Natural killer cell (primary cell): Measurements from ENCODE around the gene TRAIP. TPM values are rescaled to one million over a fixed set of nuclear protein-coding genes. Genes with fewer than 3 reads are reported as not detected.
"Not testable (repeated sequence)": the region's sequence is repeated elsewhere in the genome, so short reads cannot be mapped to it uniquely, and the experiment has no call there.

Source experiments
- ATAC-seq, 3 donors: fragments of 150-1000 bp in 2 of 3; fragments of 200-7000 bp in 1 of 3; cut with Tn5 transposase; 1 replicate in 1 of 3; 2 replicates in 2 of 3; pipeline ENCODE4 v1.10.0; 2021; ENCODE audit warnings: mild to moderate bottlenecking in 2 of 3, moderate library complexity in 2 of 3
- DNase-seq, 2 donors: peaks; one replicate each; pipeline versions ENCODE4 v3.0.0 to v3.0.0-alpha.2; 2013 to 2021; ENCODE audit warnings: mixed read lengths in 1 of 2
- H3K27ac ChIP-seq: one replicate; pipeline ENCODE4 v1.5.1; 2013; ENCODE audit warnings: mild to moderate bottlenecking, low read length
- H3K27me3 ChIP-seq: one replicate; pipeline ENCODE4 v1.6.1; 2013; ENCODE audit warnings: low read length; ENCODE audit not compliant: control insufficient read depth, insufficient read depth
- H3K36me3 ChIP-seq: one replicate; pipeline ENCODE4 v1.6.1; 2013; ENCODE audit warnings: low read length; ENCODE audit not compliant: control insufficient read depth, insufficient read depth
- H3K4me1 ChIP-seq: one replicate; pipeline ENCODE4 v1.6.1; 2013; ENCODE audit warnings: low read length; ENCODE audit not compliant: control insufficient read depth, insufficient read depth
- H3K4me3 ChIP-seq: one replicate; pipeline ENCODE4 v1.5.1; 2013; ENCODE audit warnings: low read length
- H3K9me3 ChIP-seq: one replicate; pipeline ENCODE4 v1.6.1; 2013; ENCODE audit warnings: low read length; ENCODE audit not compliant: control insufficient read depth, insufficient read depth
- H3K27ac Mint-ChIP-seq, 2 donors: one replicate each; pipeline ENCODE4 v1.8.0; 2022; ENCODE audit warnings: mild to moderate bottlenecking in 2 of 2, mixed read lengths in 2 of 2, moderate library complexity in 1 of 2
- H3K27me3 Mint-ChIP-seq, 2 donors: one replicate each; pipeline ENCODE4 v1.8.0; 2022; ENCODE audit warnings: low read depth in 2 of 2, mixed read lengths in 2 of 2
- H3K36me3 Mint-ChIP-seq: one replicate; pipeline ENCODE4 v1.8.0; 2022; ENCODE audit warnings: mixed read lengths
- H3K4me1 Mint-ChIP-seq, 2 donors: one replicate each; pipeline ENCODE4 v1.8.0; 2022; ENCODE audit warnings: mixed read lengths in 2 of 2
- H3K4me3 Mint-ChIP-seq: one replicate; pipeline ENCODE4 v1.8.0; 2022; ENCODE audit warnings: mild to moderate bottlenecking, moderate library complexity, mixed read lengths
- H3K9me3 Mint-ChIP-seq, 2 donors: one replicate each; pipeline ENCODE4 v1.8.0; 2022; ENCODE audit warnings: mixed read lengths in 2 of 2
- WGBS: methylation state at CpG from one replicate; pipeline ENCODE4 v1.1.7; 2013; ENCODE audit warnings: missing lambda C conversion rate; ENCODE audit not compliant: insufficient coverage; 5-methylcytosine and 5-hydroxymethylcytosine counted together
- intact Hi-C: fragments of 100-400 bp; cut with micrococcal nuclease; formaldehyde crosslinking; loops from one replicate; pipeline ENCODE4 v1.14.2; 2022
- total RNA-seq, 4 donors: library from RNA; stranded (reverse); fragments of 120-200 nt in 1 of 4; gene quantifications; one replicate each; pipeline versions ENCODE4 v1.2.3 to v1.2.4, GENCODE V29; 2013 to 2022
- TF ChIP-seq, protein P1 (sequence below): fragments of 200-600 bp; IDR thresholded peaks from one replicate; pipeline ENCODE4 v1.8.0; 2022; ENCODE audit warnings: antibody characterized with exemption

Gene TRAIP
- total RNA-seq, 3 donors from 2014 or later (not counting 1 experiment from before 2014, with no cell fraction given): 3.3 to 6.2 (median 4.0) TPM

DNA sequence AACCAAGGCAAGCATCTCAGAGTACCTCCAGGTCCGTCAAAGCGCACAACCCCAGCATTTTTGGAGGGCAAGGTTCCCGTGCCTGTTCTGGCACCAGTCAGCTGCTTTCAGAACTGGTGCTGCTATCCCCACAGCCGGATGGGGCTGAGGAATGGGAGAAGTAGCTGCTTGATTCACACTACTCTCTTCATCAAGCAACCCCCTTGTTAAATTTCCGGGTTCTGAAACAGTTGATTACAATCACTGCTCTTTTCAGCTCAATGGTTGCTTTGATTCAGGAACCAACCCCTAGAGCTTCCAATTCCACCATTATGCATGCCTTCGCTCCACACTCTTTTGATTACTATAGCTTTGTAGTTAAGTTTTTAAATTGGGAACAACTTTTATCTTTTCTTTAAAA, 30.3 kb downstream of the TRAIP start:
- ATAC-seq: no peak
- Mint-ChIP-seq H3K27ac (no peak overlapping the region), H3K4me3 (no peak overlapping the region), H3K4me1 (no peaks in the 10 kb centered on the region), H3K36me3 (no peaks in the 10 kb centered on the region), H3K9me3 (no peaks in the 10 kb centered on the region), H3K27me3 (no peaks in the 10 kb centered on the region)
- H3K27me3 ChIP-seq: no peaks in the 10 kb centered on the region
- over 99% methylated on average over 6 of the region's 6 CpGs for WGBS
- H3K27ac ChIP-seq: no peak overlapping the region
- no peak overlapping the region for H3K4me3 ChIP-seq
- H3K36me3 ChIP-seq: no peaks in the 10 kb centered on the region
- no peak for DNase-seq
- no peaks in the 10 kb centered on the region for H3K4me1 ChIP-seq
- TF ChIP-seq, protein P1, sequence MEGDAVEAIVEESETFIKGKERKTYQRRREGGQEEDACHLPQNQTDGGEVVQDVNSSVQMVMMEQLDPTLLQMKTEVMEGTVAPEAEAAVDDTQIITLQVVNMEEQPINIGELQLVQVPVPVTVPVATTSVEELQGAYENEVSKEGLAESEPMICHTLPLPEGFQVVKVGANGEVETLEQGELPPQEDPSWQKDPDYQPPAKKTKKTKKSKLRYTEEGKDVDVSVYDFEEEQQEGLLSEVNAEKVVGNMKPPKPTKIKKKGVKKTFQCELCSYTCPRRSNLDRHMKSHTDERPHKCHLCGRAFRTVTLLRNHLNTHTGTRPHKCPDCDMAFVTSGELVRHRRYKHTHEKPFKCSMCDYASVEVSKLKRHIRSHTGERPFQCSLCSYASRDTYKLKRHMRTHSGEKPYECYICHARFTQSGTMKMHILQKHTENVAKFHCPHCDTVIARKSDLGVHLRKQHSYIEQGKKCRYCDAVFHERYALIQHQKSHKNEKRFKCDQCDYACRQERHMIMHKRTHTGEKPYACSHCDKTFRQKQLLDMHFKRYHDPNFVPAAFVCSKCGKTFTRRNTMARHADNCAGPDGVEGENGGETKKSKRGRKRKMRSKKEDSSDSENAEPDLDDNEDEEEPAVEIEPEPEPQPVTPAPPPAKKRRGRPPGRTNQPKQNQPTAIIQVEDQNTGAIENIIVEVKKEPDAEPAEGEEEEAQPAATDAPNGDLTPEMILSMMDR: no peak
- intact Hi-C loops: no loop called here
- H3K9me3 ChIP-seq: no peaks in the 10 kb centered on the region

DNA sequence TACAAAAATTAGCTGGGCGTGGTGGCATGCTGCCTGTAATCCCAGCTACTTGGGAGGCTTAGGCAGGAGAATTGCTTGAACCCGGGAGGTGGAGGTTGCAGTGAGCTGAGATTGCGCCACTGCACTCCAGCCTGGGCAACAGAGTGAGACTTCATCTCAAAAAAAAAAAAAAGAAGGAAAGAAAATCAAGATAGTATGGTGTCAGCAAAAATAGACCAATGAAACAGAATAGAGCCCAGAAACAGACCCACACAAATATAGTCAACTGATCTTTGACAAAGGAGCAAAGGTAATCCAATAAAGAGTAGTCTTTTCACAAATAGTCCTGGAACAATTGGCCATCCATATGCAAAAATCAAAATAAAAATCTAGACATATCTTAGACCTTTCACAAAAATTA, 33.2 kb downstream of the TRAIP start:
- ATAC-seq, H3K27ac ChIP-seq, H3K4me3 Mint-ChIP-seq, H3K27me3 Mint-ChIP-seq, H3K4me3 ChIP-seq, H3K4me1 Mint-ChIP-seq, H3K27me3 ChIP-seq, H3K9me3 Mint-ChIP-seq, H3K27ac Mint-ChIP-seq, H3K36me3 ChIP-seq, H3K9me3 ChIP-seq, H3K36me3 Mint-ChIP-seq, H3K4me1 ChIP-seq, intact Hi-C loops, DNase-seq: not testable (repeated sequence)
- 100% methylated on average over 2 of the region's 3 CpGs for WGBS

DNA sequence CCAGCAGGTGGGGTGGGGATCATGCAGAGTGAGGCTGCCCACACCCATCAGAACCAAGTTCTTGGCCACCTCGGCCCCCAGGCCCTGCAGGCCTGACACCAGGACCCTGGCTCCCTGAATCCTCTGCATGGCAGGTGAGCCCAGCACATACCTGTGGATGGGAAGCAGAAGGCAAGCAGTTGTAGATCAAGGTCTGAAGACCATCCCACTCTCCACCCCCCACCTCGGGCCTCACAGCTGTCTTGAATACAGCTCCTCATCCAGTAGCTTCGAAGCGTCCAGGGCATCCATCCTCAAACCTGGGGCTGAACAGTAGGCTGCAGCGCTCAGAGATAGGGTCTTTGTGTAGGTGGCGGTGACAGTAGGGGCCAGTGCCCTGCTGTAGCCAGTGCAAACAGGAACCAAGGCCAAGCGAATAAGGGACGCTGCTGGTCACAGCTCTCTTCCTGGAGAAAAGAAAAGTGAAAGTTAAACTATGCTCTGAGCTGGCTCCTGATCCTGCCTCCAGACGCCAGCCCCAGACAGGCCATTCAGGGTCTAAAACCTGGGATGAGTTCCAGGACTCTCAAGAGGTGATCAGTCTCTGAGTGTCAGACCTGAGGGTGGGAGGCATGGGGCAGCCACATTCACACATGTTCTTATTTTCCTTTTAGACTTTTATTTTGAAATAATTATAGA, 42.7 kb downstream of the TRAIP start, which contains the start of gene UBA7:
Gene UBA7 (minus strand): TSS at position 457 of the 678 bp plus-strand sequence. CDS start 166 bp downstream, at position 291.
- Histone ChIP-seq H3K36me3 (peaks cover 33% of the 10 kb centered on the region), H3K27me3 (no peaks in the 10 kb centered on the region), H3K4me1 (peaks cover 29% of the 10 kb centered on the region), H3K27ac (peak within 1 kb of the TSS; percentile 77), H3K9me3 (no peaks in the 10 kb centered on the region), H3K4me3 (peak within 1 kb of the TSS; percentile 44)
- peak; percentile 29 to 71 for DNase-seq
- 6% methylated on average over 9 of the region's 9 CpGs for WGBS
- TF ChIP-seq, protein P1: no peak
- intact Hi-C loops: loop anchor here (1.0 kb wide), 1 partner anchor 10 kb away; the partner anchor contains the start of gene INKA1
- H3K4me3 Mint-ChIP-seq: peak within 1 kb of the TSS; percentile 91
- H3K36me3 Mint-ChIP-seq: no peaks in the 10 kb centered on the region
- no peaks in the 10 kb centered on the region for H3K27me3 Mint-ChIP-seq
- H3K9me3 Mint-ChIP-seq: no peaks in the 10 kb centered on the region
- ATAC-seq: peak; percentile 87 to 96 (median 95)
- H3K4me1 Mint-ChIP-seq: peaks cover 28 to 29% of the 10 kb centered on the region in 2 donors
- peak within 1 kb of the TSS; percentile 91 to 93 for H3K27ac Mint-ChIP-seq

DNA sequence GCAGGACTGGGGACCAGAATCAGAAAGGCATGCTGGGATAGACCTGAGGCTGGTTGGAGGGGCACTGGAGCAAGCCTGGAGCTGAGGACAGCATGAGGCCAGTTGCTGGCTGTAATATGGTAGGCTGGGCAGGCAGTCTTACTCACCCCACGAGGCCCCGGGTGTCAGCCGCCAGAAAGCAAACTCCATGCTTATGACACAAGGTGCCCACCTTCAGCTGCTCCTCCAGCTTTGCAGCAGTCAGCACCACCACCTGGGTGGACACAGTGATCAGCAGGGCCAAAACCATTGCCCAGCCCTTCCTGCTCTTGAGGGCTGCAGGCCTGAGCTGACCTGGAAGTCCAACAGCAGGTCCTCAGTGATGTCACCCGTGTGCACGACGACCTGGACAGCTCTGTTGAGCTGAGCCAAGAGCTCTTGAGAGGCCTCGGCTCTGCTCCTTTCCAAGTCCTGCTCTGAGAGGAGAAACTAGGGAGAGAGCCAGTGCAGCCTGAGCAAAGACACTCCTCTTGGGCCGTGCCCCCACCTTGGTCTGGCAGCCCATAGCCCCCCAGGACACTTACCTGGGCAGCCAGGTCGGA, 43.4 kb downstream of the TRAIP start:
- peak in 2 of 3 donors; percentile 1 to 5 for ATAC-seq
- WGBS: 32% methylated on average over 9 of the region's 9 CpGs
- H3K27ac ChIP-seq: peak overlapping the region; percentile 77
- H3K4me3 ChIP-seq: peak overlapping the region; percentile 44
- peak overlapping the region; percentile 91 to 93 for H3K27ac Mint-ChIP-seq
- no peaks in the 10 kb centered on the region for H3K9me3 Mint-ChIP-seq
- peaks cover 33% of the 10 kb centered on the region for H3K36me3 ChIP-seq
- H3K27me3 ChIP-seq: no peaks in the 10 kb centered on the region
- no peaks in the 10 kb centered on the region for H3K27me3 Mint-ChIP-seq
- peak overlapping the region; percentile 91 for H3K4me3 Mint-ChIP-seq
- no peaks in the 10 kb centered on the region for H3K36me3 Mint-ChIP-seq
- TF ChIP-seq, protein P1: no peak
- H3K9me3 ChIP-seq: no peaks in the 10 kb centered on the region
- DNase-seq: no peak
- H3K4me1 ChIP-seq: peaks cover 31% of the 10 kb centered on the region
- intact Hi-C loops: loop anchor here (1.0 kb wide), 1 partner anchor 10 kb away; the partner anchor contains the start of gene INKA1
- H3K4me1 Mint-ChIP-seq: peaks cover 28 to 29% of the 10 kb centered on the region in 2 donors
